Measurements from ENCODE around the gene SERTAD2.

- no peak for TF ChIP-seq CTCF (conservative IDR thresholded peaks at IDR 0.05)
- TF ChIP-seq ZFX (IDR thresholded peaks at IDR 0.05) = no peak
These were observed 52.5 kb downstream of the SERTAD2 start for GRCh38 chr2:64601034-64601754.

All from C4-2B (cell line).